HUES64 (cell line): Measurements from ENCODE around the gene GNRHR.

ENCODE experiments used
- H3K27ac ChIP-seq: 2 replicates; pipeline ENCODE4 v1.7.0; 2013; ENCODE audit warnings: low read depth, low read length, inconsistent platforms
- H3K27me3 ChIP-seq: 2 replicates; pipeline ENCODE4 v1.6.1; 2013; ENCODE audit warnings: mild to moderate bottlenecking, low read length; ENCODE audit not compliant: insufficient read depth
- H3K36me3 ChIP-seq: 2 replicates; pipeline ENCODE4 v1.6.1; 2013; ENCODE audit warnings: mild to moderate bottlenecking, low read length; ENCODE audit not compliant: insufficient read depth
- H3K4me1 ChIP-seq: 2 replicates; pipeline ENCODE4 v1.6.1; 2013; ENCODE audit warnings: mild to moderate bottlenecking, low read length, moderate library complexity; ENCODE audit not compliant: insufficient read depth
- H3K4me3 ChIP-seq: 2 replicates; pipeline ENCODE4 v1.5.1; 2013; ENCODE audit warnings: mild to moderate bottlenecking, low read length, moderate library complexity
- H3K9ac ChIP-seq: 2 replicates; pipeline ENCODE4 v1.6.1; 2013; ENCODE audit warnings: mild to moderate bottlenecking, low read depth, low read length
- H3K9me3 ChIP-seq: 2 replicates; pipeline ENCODE4 v1.6.1; 2013; ENCODE audit warnings: low read depth, low read length; ENCODE audit not compliant: insufficient read depth
- WGBS: fragments of 150-250, 120-280 bp; methylation state at CpG from one replicate; pipeline ENCODE4 v1.1.7; 2013; ENCODE audit warnings: missing lambda C conversion rate; 5-methylcytosine and 5-hydroxymethylcytosine counted together

Gene GNRHR

GRCh38 chr4:67699603-67700002 lies 54.6 kb downstream of the GNRHR start:
- Histone ChIP-seq H3K9ac (peak overlapping the region; percentile 90), H3K4me3 (peak overlapping the region; percentile 98), H3K9me3 (no peaks in the 10 kb centered on the region), H3K4me1 (peaks cover 9% of the 10 kb centered on the region), H3K36me3 (peaks cover 24% of the 10 kb centered on the region), H3K27me3 (no peaks in the 10 kb centered on the region), H3K27ac (no peak overlapping the region)
- WGBS = 92% methylated on average over 18 of the region's 18 CpGs

GRCh38 chr4:67697860-67698687 lies 56.1 kb downstream of the GNRHR start:
- no peak overlapping the region for H3K27ac ChIP-seq
- no peak overlapping the region for H3K9ac ChIP-seq
- H3K36me3 ChIP-seq = peaks cover 28% of the 10 kb centered on the region
- no peaks in the 10 kb centered on the region for H3K9me3 ChIP-seq
- no peaks in the 10 kb centered on the region for H3K27me3 ChIP-seq
- H3K4me1 ChIP-seq = peaks cover 9% of the 10 kb centered on the region
- 91% methylated on average over 7 of the region's 7 CpGs for WGBS
- no peak overlapping the region for H3K4me3 ChIP-seq

DNA sequence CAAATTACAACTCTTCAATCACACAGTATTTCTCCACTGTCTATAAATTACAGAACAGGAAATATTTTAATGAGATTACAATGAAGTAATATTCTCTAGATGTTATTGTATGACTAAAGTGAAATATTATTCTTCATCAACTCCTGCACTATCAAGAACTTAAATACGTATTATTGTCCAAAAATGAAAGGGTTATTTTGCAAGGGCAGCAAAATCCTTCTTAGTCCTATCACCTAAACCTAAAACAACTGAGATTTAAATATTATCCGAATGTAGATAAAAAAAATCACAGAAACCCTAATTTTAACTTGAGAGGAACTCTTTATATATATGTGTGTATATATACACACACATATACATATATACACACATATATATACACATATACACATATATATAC lies 58.1 kb downstream of the GNRHR start:
- Histone ChIP-seq H3K27ac (no peak overlapping the region), H3K36me3 (peaks cover 47% of the 10 kb centered on the region), H3K9me3 (no peaks in the 10 kb centered on the region), H3K27me3 (no peaks in the 10 kb centered on the region), H3K4me3 (no peak overlapping the region), H3K9ac (no peak overlapping the region), H3K4me1 (peaks cover 6% of the 10 kb centered on the region; the same call in 1 of the 2 replicates)
- WGBS = no CpG with 5 or more reads among the region's 2 CpGs

- Histone ChIP-seq H3K36me3 (peaks cover 52% of the 10 kb centered on the region), H3K9ac (no peak overlapping the region), H3K27ac (no peak overlapping the region), H3K9me3 (no peaks in the 10 kb centered on the region), H3K27me3 (no peaks in the 10 kb centered on the region), H3K4me3 (no peak overlapping the region), H3K4me1 (peaks cover under 1% of the 10 kb centered on the region; the same call in 1 of the 2 replicates)
- WGBS = 98% methylated on average over 2 of the region's 3 CpGs
Measured at GRCh38 chr4:67694662-67695061, 59.5 kb downstream of the GNRHR start.

DNA sequence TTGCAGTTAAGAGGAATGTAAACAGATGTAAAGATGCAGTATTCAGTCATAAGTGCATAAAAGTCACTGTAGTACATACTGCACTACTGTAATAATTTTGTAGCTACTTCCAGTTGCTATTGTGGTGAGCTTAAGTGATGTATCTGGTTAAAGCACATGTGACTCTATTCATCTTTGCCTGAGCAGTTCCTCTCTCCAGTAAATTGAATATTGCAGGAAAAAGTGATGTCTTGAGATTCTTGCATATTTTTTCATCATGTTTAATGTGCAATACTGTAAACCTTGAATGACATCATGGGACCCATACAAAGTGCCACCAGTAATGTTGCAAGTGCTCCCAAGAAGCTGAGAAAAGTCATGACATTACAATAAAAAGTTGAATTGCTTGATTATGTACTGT lies 62.9 kb downstream of the GNRHR start:
- Histone ChIP-seq H3K9ac (no peak overlapping the region), H3K4me3 (no peak overlapping the region), H3K36me3 (peaks cover 66% of the 10 kb centered on the region)

More for the DNA sequence above, 62.9 kb downstream of the GNRHR start:
- Histone ChIP-seq H3K9me3 (no peaks in the 10 kb centered on the region), H3K4me1 (no peaks in the 10 kb centered on the region), H3K27ac (no peak overlapping the region), H3K27me3 (no peaks in the 10 kb centered on the region)
